Breast epithelium (tissue), 3 donors: ENCODE data around the gene SKA1.

ENCODE experiments used
- CTCF ChIP-seq, 3 donors: fragments of 450-650 bp; IDR thresholded peaks; one replicate each; pipeline ENCODE4 v1.5.1; 2016 to 2017; ENCODE audit warnings: antibody characterized with exemption in 3 of 3, mild to moderate bottlenecking in 3 of 3, moderate library complexity in 3 of 3
- POLR2A ChIP-seq: fragments of 450-650 bp; IDR thresholded peaks from one replicate; pipeline ENCODE4 v1.6.1; 2016; ENCODE audit warnings: antibody characterized with exemption, mild to moderate bottlenecking, moderate library complexity
- POLR2AphosphoS5 ChIP-seq, 3 donors: sonication (generic); formaldehyde crosslinking; IDR thresholded peaks; one replicate each; pipeline ENCODE4 v1.6.1; 2017; ENCODE audit warnings: antibody characterized with exemption in 3 of 3

- TF ChIP-seq POLR2A: no peak
- no peak for TF ChIP-seq CTCF (IDR thresholded peaks at IDR 0.05)
- TF ChIP-seq POLR2AphosphoS5 (IDR thresholded peaks at IDR 0.05): no peak
Observed at GRCh38 chr18:50340078-50340477, 34.8 kb upstream of the SKA1 start.
